Measurements from ENCODE around the gene FAM222B. TPM values are rescaled to one million over a fixed set of nuclear protein-coding genes. Genes with fewer than 3 reads are reported as not detected.
A peak's percentile ranks its signal among the peaks of the same experiment; 100 is the strongest.
"Not testable (repeated sequence)": the region's sequence is repeated elsewhere in the genome, so short reads cannot be mapped to it uniquely, and the experiment has no call there.

The FAM222B gene
- total and polyA plus RNA-seq, 4 donors, result 2.8 to 5.4 (median 4.1) TPM

DNA sequence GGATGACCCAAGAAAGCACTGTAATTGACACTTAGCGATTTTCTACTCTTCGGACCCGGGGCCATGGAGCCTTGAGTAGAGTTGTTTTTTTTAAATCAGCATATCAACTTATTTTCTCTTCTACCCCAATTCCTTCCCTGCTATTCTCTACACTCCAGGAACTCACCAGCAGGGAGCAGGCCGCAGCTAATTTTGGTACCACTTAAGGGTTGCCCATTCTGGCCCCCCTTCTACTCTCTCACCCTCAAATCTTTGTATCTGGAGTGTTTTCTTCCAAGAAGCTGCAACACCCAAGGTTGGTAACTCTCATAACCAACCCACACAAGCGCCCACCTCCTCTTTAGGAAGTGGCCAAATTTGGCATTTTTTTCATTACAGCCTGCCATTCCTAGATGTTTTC lies 6.7 kb upstream of the FAM222B start:
- H3K9ac ChIP-seq (ENCODE audit: low read depth in 1 of 2, low read length in 2 of 2), result no peak overlapping the region
- no peak overlapping the region for H3K27ac ChIP-seq (ENCODE audit: low read depth in 1 of 2, low read length in 2 of 2)
- H3K4me3 ChIP-seq (ENCODE audit: low read depth in 1 of 3, low read length in 3 of 3), result no peak overlapping the region
- 82% methylated on average over 5 of the region's 5 CpGs for WGBS
- no peaks in the 10 kb centered on the region for H3K27me3 ChIP-seq (ENCODE audit: control insufficient read depth in 4 of 4, insufficient read depth in 4 of 4, low read length in 3 of 4)
- peaks cover 0 to 3% (median 2%) of the 10 kb centered on the region in 4 donors for H3K4me1 ChIP-seq (ENCODE audit: control insufficient read depth in 4 of 4, insufficient read depth in 4 of 4, low read length in 3 of 4)
- H3K36me3 ChIP-seq (ENCODE audit: control insufficient read depth in 4 of 4, insufficient read depth in 3 of 4, low read depth in 1 of 4, low read length in 3 of 4), result no peaks in the 10 kb centered on the region
- no peak for DNase-seq (ENCODE audit: low spot score)
- TF ChIP-seq ATF3 (IDR thresholded peaks at IDR 0.05) (no peak), TAF1 (conservative IDR thresholded peaks at IDR 0.05) (no peak), EGR1 (IDR thresholded peaks at IDR 0.05; ENCODE audit: low read depth in 2 of 2) (no peak), GABPA (IDR thresholded peaks at IDR 0.05 in 1 of 2, conservative IDR thresholded peaks at IDR 0.05 in 1 of 2) (no peak)
- H3K9me3 ChIP-seq (ENCODE audit: control insufficient read depth in 4 of 4, low read length in 3 of 4), result no peaks in the 10 kb centered on the region

DNA sequence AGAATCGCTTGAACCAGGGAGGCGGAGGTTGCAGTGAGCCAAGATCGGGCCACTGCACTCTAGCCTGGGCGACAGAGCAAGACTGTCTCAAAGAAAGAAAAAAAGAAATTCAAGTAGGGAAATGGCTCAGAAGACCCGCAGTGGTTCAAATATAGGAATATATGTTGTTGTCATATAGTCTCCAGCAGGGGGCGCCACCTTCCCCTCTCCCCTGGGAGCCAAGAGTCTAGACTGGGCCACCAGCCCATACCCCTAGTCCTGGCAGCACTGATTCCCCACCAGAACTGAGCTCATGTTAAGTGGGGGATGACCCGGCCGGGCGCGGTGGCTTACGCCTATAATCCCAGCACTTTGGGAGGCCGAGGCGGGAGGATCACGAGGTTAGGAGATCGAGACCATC lies 6.1 kb upstream of the FAM222B start:
- H3K4me1 ChIP-seq (ENCODE audit: control insufficient read depth in 4 of 4, insufficient read depth in 4 of 4, low read length in 3 of 4); H3K36me3 ChIP-seq (ENCODE audit: control insufficient read depth in 4 of 4, insufficient read depth in 3 of 4, low read depth in 1 of 4, low read length in 3 of 4); H3K9ac ChIP-seq (ENCODE audit: low read depth in 1 of 2, low read length in 2 of 2); H3K4me3 ChIP-seq (ENCODE audit: low read depth in 1 of 3, low read length in 3 of 3); H3K27me3 ChIP-seq (ENCODE audit: control insufficient read depth in 4 of 4, insufficient read depth in 4 of 4, low read length in 3 of 4); H3K9me3 ChIP-seq (ENCODE audit: control insufficient read depth in 4 of 4, low read length in 3 of 4); DNase-seq (ENCODE audit: low spot score); H3K27ac ChIP-seq (ENCODE audit: low read depth in 1 of 2, low read length in 2 of 2): not testable (repeated sequence)
- WGBS, result 85% methylated on average over 15 of the region's 15 CpGs
- TF ChIP-seq, protein P1, sequence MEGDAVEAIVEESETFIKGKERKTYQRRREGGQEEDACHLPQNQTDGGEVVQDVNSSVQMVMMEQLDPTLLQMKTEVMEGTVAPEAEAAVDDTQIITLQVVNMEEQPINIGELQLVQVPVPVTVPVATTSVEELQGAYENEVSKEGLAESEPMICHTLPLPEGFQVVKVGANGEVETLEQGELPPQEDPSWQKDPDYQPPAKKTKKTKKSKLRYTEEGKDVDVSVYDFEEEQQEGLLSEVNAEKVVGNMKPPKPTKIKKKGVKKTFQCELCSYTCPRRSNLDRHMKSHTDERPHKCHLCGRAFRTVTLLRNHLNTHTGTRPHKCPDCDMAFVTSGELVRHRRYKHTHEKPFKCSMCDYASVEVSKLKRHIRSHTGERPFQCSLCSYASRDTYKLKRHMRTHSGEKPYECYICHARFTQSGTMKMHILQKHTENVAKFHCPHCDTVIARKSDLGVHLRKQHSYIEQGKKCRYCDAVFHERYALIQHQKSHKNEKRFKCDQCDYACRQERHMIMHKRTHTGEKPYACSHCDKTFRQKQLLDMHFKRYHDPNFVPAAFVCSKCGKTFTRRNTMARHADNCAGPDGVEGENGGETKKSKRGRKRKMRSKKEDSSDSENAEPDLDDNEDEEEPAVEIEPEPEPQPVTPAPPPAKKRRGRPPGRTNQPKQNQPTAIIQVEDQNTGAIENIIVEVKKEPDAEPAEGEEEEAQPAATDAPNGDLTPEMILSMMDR (IDR thresholded peaks at IDR 0.05; ENCODE audit: low read depth, low read length, missing input control), result peak; percentile 30
- TF ChIP-seq RAD21 (IDR thresholded peaks at IDR 0.05), result peak; percentile 24 to 69

- 89% methylated on average over 9 of the region's 9 CpGs for WGBS
- not testable (repeated sequence) for H3K9me3 ChIP-seq (ENCODE audit: control insufficient read depth in 4 of 4, low read length in 3 of 4); H3K4me1 ChIP-seq (ENCODE audit: control insufficient read depth in 4 of 4, insufficient read depth in 4 of 4, low read length in 3 of 4); H3K9ac ChIP-seq (ENCODE audit: low read depth in 1 of 2, low read length in 2 of 2); H3K36me3 ChIP-seq (ENCODE audit: control insufficient read depth in 4 of 4, insufficient read depth in 3 of 4, low read depth in 1 of 4, low read length in 3 of 4); DNase-seq (ENCODE audit: low spot score); H3K27me3 ChIP-seq (ENCODE audit: control insufficient read depth in 4 of 4, insufficient read depth in 4 of 4, low read length in 3 of 4); H3K4me3 ChIP-seq (ENCODE audit: low read depth in 1 of 3, low read length in 3 of 3); H3K27ac ChIP-seq (ENCODE audit: low read depth in 1 of 2, low read length in 2 of 2)
Measured at GRCh38 chr17:28846699-28847098, 4.1 kb upstream of the FAM222B start.

DNA sequence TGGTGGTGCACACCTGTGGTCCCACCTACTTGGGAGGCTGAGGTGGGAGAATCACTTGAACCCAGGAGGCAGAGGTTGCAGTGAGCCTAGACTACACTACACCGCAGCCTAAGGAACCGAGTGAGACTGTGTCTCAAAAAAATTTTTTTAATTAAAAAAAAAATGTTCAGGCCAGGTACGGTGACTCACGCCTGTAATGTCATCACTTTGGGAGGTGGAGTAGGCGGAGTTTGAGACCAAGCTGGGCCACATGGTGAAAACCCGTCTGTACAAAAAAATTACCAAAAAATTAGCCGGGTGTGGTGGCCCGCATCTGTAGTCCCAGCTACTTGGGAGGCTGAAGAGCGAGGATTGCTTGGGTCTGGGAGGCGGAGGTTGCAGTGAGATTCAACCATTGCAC lies 3.6 kb upstream of the FAM222B start:
- Histone ChIP-seq H3K4me1 (ENCODE audit: control insufficient read depth in 4 of 4, insufficient read depth in 4 of 4, low read length in 3 of 4) (peaks cover 3 to 14% (median 10%) of the 10 kb centered on the region in 4 donors), H3K4me3 (ENCODE audit: low read depth in 1 of 3, low read length in 3 of 3) (no peak overlapping the region), H3K9me3 (ENCODE audit: control insufficient read depth in 4 of 4, low read length in 3 of 4) (no peaks in the 10 kb centered on the region), H3K27me3 (ENCODE audit: control insufficient read depth in 4 of 4, insufficient read depth in 4 of 4, low read length in 3 of 4) (no peaks in the 10 kb centered on the region), H3K36me3 (ENCODE audit: control insufficient read depth in 4 of 4, insufficient read depth in 3 of 4, low read depth in 1 of 4, low read length in 3 of 4) (no peaks in the 10 kb centered on the region), H3K27ac (ENCODE audit: low read depth in 1 of 2, low read length in 2 of 2) (no peak overlapping the region), H3K9ac (ENCODE audit: low read depth in 1 of 2, low read length in 2 of 2) (no peak overlapping the region)
- WGBS, result 94% methylated on average over 10 of the region's 10 CpGs
- DNase-seq (ENCODE audit: low spot score), result no peak
- TF ChIP-seq TAF1 (conservative IDR thresholded peaks at IDR 0.05) (no peak), EGR1 (IDR thresholded peaks at IDR 0.05; ENCODE audit: low read depth in 2 of 2) (no peak), GABPA (IDR thresholded peaks at IDR 0.05 in 1 of 2, conservative IDR thresholded peaks at IDR 0.05 in 1 of 2) (no peak), SP1 (IDR thresholded peaks at IDR 0.05) (no peak), REST (IDR thresholded peaks at IDR 0.05) (no peak), NR2F2 (IDR thresholded peaks at IDR 0.05) (no peak), HNF4G (IDR thresholded peaks at IDR 0.05) (no peak), FOXA1 (IDR thresholded peaks at IDR 0.05) (no peak), HNF4A (conservative IDR thresholded peaks at IDR 0.05) (no peak), FOXA2 (IDR thresholded peaks at IDR 0.05) (no peak), YY1 (IDR thresholded peaks at IDR 0.05) (no peak), ATF3 (IDR thresholded peaks at IDR 0.05) (no peak)
- TF ChIP-seq, protein P1 (IDR thresholded peaks at IDR 0.05; ENCODE audit: low read depth, low read length, missing input control), result no peak
- TF ChIP-seq, protein P2, sequence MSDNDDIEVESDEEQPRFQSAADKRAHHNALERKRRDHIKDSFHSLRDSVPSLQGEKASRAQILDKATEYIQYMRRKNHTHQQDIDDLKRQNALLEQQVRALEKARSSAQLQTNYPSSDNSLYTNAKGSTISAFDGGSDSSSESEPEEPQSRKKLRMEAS (IDR thresholded peaks at IDR 0.05), result no peak

Data from liver (tissue), 9 donors.